Endothelial cell of umbilical vein (primary cell): Measurements from ENCODE around the gene GNAT1. TPM values are rescaled to one million over a fixed set of nuclear protein-coding genes. Genes with fewer than 3 reads are reported as not detected.
A peak's percentile ranks its signal among the peaks of the same experiment; 100 is the strongest.

Experiments used
- BruUV-seq: library from RNA; stranded (reverse); fragments of 400-500 nt; replicated peaks from 2 replicates; lab custom pipeline; 2021; lab: Mats Ljungman, UMichigan
- CTCF ChIA-PET: fragments of 300-600, 350-600 bp; sonication (Branson Sonifier 250); formaldehyde crosslinking; loops from one replicate; lab custom pipeline; 2021; ENCODE audit warnings: antibody characterized with exemption, inconsistent platforms; lab: Charles Lee
- POLR2A ChIA-PET: fragments of 300-600, 350-600 bp; sonication (Branson Sonifier 250); formaldehyde crosslinking; loops from one replicate; lab custom pipeline; 2021; ENCODE audit warnings: antibody characterized with exemption, inconsistent platforms; lab: Charles Lee
- DNase-seq: peaks from one replicate; pipeline ENCODE4 v3.0.0-alpha.2; 2011; ENCODE audit warnings: low read depth, low spot score
- FAIRE-seq: peaks from 2 replicates; lab custom pipeline; 2011; peaks lifted over from hg19 to GRCh38; lab: Jason Lieb, UNC
- H2AFZ ChIP-seq: 2 replicates; pipeline ENCODE4 v1.6.0; 2012; ENCODE audit warnings: low read depth, low read length, control low read depth, inconsistent platforms
- H3K27ac ChIP-seq: 2 replicates; pipeline ENCODE4 v1.5.1; 2011; ENCODE audit warnings: low read depth, mild to moderate bottlenecking, control low read depth, low read length, moderate library complexity; ENCODE audit not compliant: insufficient read depth
- H3K27me3 ChIP-seq, 2 experiments: 2 replicates each; pipeline versions ENCODE4 v1.6.0 to v1.6.1; 2011; ENCODE audit warnings: low read length in 2 of 2, mixed read lengths in 1 of 2; ENCODE audit not compliant: control insufficient read depth in 2 of 2, insufficient read depth in 2 of 2
- H3K36me3 ChIP-seq, 2 experiments: 2 replicates in 1 of 2; 3 replicates in 1 of 2; pipeline ENCODE4 v1.5.1; 2011; ENCODE audit warnings: low read length in 2 of 2, mild to moderate bottlenecking in 1 of 2, moderate library complexity in 1 of 2; ENCODE audit not compliant: control insufficient read depth in 2 of 2, insufficient read depth in 2 of 2; ENCODE audit errors: extremely low read depth in 1 of 2
- H3K4me1 ChIP-seq: 3 replicates; pipeline ENCODE4 v1.5.1; 2011; ENCODE audit warnings: mild to moderate bottlenecking, low read length; ENCODE audit not compliant: control insufficient read depth, insufficient read depth; ENCODE audit errors: extremely low read depth
- H3K4me2 ChIP-seq: 2 replicates; pipeline ENCODE4 v1.6.1; 2011; ENCODE audit warnings: low read length, control low read depth, mixed read lengths; ENCODE audit not compliant: insufficient read depth
- H3K4me3 ChIP-seq, 3 experiments: fragments of 200-600 bp in 1 of 3; sonication (generic), shearing (Covaris generic) in 1 of 3; replicated peaks in 1 of 3; 2 replicates each; pipeline ENCODE4 v1.5.1; 2011 to 2016; ENCODE audit warnings: control low read depth in 3 of 3, low read length in 3 of 3, mild to moderate bottlenecking in 2 of 3, inconsistent platforms in 1 of 3, low read depth in 1 of 3, moderate library complexity in 1 of 3; ENCODE audit not compliant: insufficient read depth in 1 of 3
- H3K79me2 ChIP-seq: 2 replicates; pipeline ENCODE4 v1.6.0; 2012; ENCODE audit warnings: low read length, inconsistent platforms; ENCODE audit not compliant: control insufficient read depth, insufficient read depth
- H3K9ac ChIP-seq: replicated peaks from 2 replicates; pipeline ENCODE3; 2011; ENCODE audit warnings: low read length, control low read depth; ENCODE audit not compliant: insufficient read depth; ENCODE audit errors: extremely low read depth
- H3K9me1 ChIP-seq: replicated peaks from 3 replicates; pipeline ENCODE4 v1.6.0; 2011; ENCODE audit warnings: mild to moderate bottlenecking, low read length; ENCODE audit not compliant: control insufficient read depth, insufficient read depth; ENCODE audit errors: extremely low read depth
- H3K9me3 ChIP-seq: replicated peaks from 2 replicates; pipeline ENCODE4 v1.5.1; 2012; ENCODE audit warnings: low read length, inconsistent platforms; ENCODE audit not compliant: control insufficient read depth, insufficient read depth
- H4K20me1 ChIP-seq: replicated peaks from 2 replicates; pipeline ENCODE3; 2011; ENCODE audit warnings: mild to moderate bottlenecking, low read length; ENCODE audit not compliant: control insufficient read depth, insufficient read depth; ENCODE audit errors: extremely low read depth
- FOS ChIP-seq: IDR thresholded peaks from 2 replicates; pipeline ENCODE4 v1.6.1; 2011; ENCODE audit warnings: mild to moderate bottlenecking, low read length, moderate library complexity, borderline replicate concordance; ENCODE audit not compliant: insufficient read depth
- GATA2 ChIP-seq: IDR thresholded peaks from 2 replicates; pipeline ENCODE4 v1.7.0; 2011; ENCODE audit warnings: low read depth, mild to moderate bottlenecking, moderate library complexity, mixed read lengths, low read length; ENCODE audit not compliant: insufficient read length, insufficient read depth
- JUN ChIP-seq: IDR thresholded peaks from 2 replicates; pipeline ENCODE4 v1.6.1; 2011; ENCODE audit warnings: borderline replicate concordance, low read depth; ENCODE audit not compliant: insufficient read length, insufficient read depth
- MYC ChIP-seq: IDR thresholded peaks from one replicate; pipeline ENCODE4 v1.6.1; 2011; ENCODE audit warnings: mild to moderate bottlenecking, low read depth, low read length
- POLR2A ChIP-seq: IDR thresholded peaks from 2 replicates; pipeline ENCODE4 v1.6.1; 2012; ENCODE audit warnings: low read depth, mild to moderate bottlenecking, control low read depth, low read length
- POLR2AphosphoS5 ChIP-seq: IDR thresholded peaks from 2 replicates; pipeline ENCODE4 v1.6.1; 2012; ENCODE audit warnings: low read depth, mild to moderate bottlenecking, control low read depth, low read length, moderate library complexity; ENCODE audit not compliant: insufficient read depth
- dilution Hi-C: fragments of 300-500 bp; cut with MboI; formaldehyde crosslinking; loops from one replicate; pipeline ENCODE4 v1.15.0; 2019; ENCODE audit warnings: low sequenced_read_pairs; ENCODE audit not compliant: extremely low pct_ligation_motif_present
- intact Hi-C: fragments of 100-400 bp; cut with micrococcal nuclease; formaldehyde crosslinking; loops from one replicate; pipeline ENCODE4 v1.10.0; 2022
- polyA plus RNA-seq, 4 experiments: library from polyadenylated mRNA; depleted of rRNA in 3 of 4; stranded (reverse) in 3 of 4; unstranded in 1 of 4; fragments of >200 nt; gene quantifications; 2 replicates each; pipeline versions ENCODE4 v1.2.1 to v1.2.3, GENCODE V29; 2011 to 2012; ENCODE audit warnings: missing spikeins in 1 of 4
- total RNA-seq: library from RNA; stranded (reverse); gene quantifications from 2 replicates; pipeline ENCODE4 v1.2.3, GENCODE V29; 2021

Gene GNAT1
- total and polyA plus RNA-seq, 2 donors (not counting 3 experiments of a cell fraction or from before 2014, with no cell fraction given): 0.77 TPM; not detected in 1

DNA sequence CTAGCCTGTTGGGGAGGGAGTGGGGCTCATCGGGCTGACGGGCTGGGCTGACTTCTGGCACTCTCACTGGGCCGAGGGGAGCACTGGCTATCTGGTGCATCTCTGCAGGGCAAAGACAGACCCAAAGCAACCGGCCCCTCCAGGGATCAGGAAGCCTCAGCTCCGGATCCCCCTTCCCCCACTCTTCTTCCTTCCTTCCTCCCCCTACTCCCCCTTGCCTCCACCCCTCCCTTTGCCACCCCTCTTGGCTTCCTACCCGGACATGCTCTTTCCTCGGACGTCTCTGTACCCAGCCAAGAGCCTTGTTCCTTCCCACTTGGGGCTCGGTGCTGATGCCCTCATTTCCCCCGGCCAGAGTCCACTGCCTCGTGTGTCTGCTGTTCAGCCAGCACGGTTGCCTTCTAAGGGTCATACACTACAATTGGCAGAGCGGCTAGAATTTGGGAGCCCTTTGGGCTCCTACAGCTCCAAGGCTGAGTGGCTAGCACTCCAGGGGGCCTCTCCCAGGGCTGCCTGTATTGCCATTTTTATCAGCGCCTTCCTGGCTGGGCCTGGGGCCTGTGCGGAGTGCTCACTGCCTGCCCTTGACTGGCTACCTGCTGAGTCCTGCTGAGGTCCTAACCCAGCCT, 25.4 kb upstream of the GNAT1 start:
- intact Hi-C loops (loop anchor here (2.0 to 5.0 kb wide), 2 partner anchors 157 to 359 kb away; partner anchors contain the start of gene HYAL2), dilution Hi-C loops (no loop called here)
- Histone ChIP-seq H2AFZ (no peak overlapping the region), H3K4me1 (peaks cover 97% of the 10 kb centered on the region), H3K9ac (peak overlapping the region; percentile 67), H3K4me3 (peak overlapping the region in 1 of 3 experiments; percentile 12), H3K4me2 (peak overlapping the region; percentile 42), H3K36me3 (peaks cover 0 to 9% of the 10 kb centered on the region in 2 experiments), H3K27me3 (no peaks in the 10 kb centered on the region), H3K9me1 (no peaks in the 10 kb centered on the region), H3K27ac (peak overlapping the region; percentile 99), H3K79me2 (peaks cover 61% of the 10 kb centered on the region), H4K20me1 (no peaks in the 10 kb centered on the region), H3K9me3 (no peaks in the 10 kb centered on the region)
- peak; percentile 91 for FAIRE-seq
- ChIA-PET CTCF (interaction anchor here (0.9 to 2.6 kb wide), 6 partner anchors 10 to 157 kb away, joined by 3 to 19 read pairs (median 4); no protein-coding TSS in a partner anchor), POLR2A (interaction anchor here (2.6 kb wide), 1 partner anchor 10 kb away, joined by 10 read pairs; no protein-coding TSS in a partner anchor)
- no TSS peak for BruUV-seq
- DNase-seq: peak; percentile 60
- TF ChIP-seq FOS (peak; percentile 6), MYC (peak; percentile 7), JUN (no peak), POLR2AphosphoS5 (peak; percentile 74), GATA2 (peak; percentile 79), POLR2A (peak; percentile 64)

DNA sequence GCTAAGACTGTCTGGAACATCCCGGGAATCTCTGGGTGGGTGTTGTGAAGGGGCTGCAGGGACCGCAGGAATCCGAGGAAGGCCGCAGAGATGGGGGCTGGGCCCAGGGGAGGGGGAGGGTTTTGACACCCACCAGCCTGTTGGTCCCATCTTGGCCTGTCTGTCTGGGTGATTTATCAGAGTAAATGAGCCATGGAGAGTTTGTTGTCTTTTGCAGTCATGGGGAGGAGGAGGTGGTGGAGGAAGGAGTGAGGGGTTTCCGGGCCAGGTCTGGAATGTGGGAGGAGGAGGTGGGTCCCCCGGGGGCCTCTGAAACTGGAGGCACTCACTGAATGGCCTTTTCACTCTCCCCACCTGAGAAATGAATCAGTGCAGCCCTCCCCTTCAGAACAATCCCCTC, 24.8 kb upstream of the GNAT1 start:
- Histone ChIP-seq H3K4me1 (peaks cover 97% of the 10 kb centered on the region), H3K4me3 (peak overlapping the region in 1 of 3 experiments; percentile 12), H3K9me1 (no peaks in the 10 kb centered on the region), H2AFZ (no peak overlapping the region), H3K36me3 (peaks cover 0 to 6% of the 10 kb centered on the region in 2 experiments), H3K79me2 (peaks cover 61% of the 10 kb centered on the region), H4K20me1 (no peaks in the 10 kb centered on the region), H3K4me2 (peak overlapping the region; percentile 42), H3K27me3 (no peaks in the 10 kb centered on the region), H3K27ac (peak overlapping the region; percentile 99), H3K9ac (peak overlapping the region; percentile 67), H3K9me3 (no peaks in the 10 kb centered on the region)
- POLR2A ChIA-PET: no interaction called here
- peak; percentile 98 for FAIRE-seq
- intact Hi-C loops (loop anchor here (1.0 to 5.0 kb wide), 3 partner anchors 8 to 359 kb away; partner anchors contain the start of gene HYAL2), dilution Hi-C loops (no loop called here)
- BruUV-seq: no TSS peak
- no peak for DNase-seq
- peak; percentile 76 for TF ChIP-seq POLR2AphosphoS5
- no peak for TF ChIP-seq POLR2A
- peak; percentile 32 for TF ChIP-seq FOS
- peak; percentile 10 for TF ChIP-seq GATA2
- CTCF ChIA-PET: interaction anchor here (1.3 to 2.4 kb wide), 2 partner anchors 8 to 10 kb away, joined by 4 to 7 read pairs; no protein-coding TSS in a partner anchor
